Hepatocyte (in vitro differentiated cells): ENCODE results near the gene PTPN11. TPM values are rescaled to one million over a fixed set of nuclear protein-coding genes. Genes with fewer than 3 reads are reported as not detected.

Experiments used
- DNase-seq: peaks from one replicate; pipeline ENCODE4 v3.0.0-alpha.2; 2016; ENCODE audit warnings: low spot score
- H2AFZ ChIP-seq: fragments of 200-600 bp; sonication (generic); 2 replicates; pipeline ENCODE4 v1.6.0; 2016; ENCODE audit warnings: antibody characterized with exemption, mild to moderate bottlenecking
- H3K27ac ChIP-seq: fragments of 200-600 bp; sonication (generic); 2 replicates; pipeline ENCODE4 v1.5.1; 2016; ENCODE audit warnings: mild to moderate bottlenecking
- H3K27me3 ChIP-seq: fragments of 200-600 bp; sonication (generic); 2 replicates; pipeline ENCODE4 v1.6.1; 2016
- H3K36me3 ChIP-seq: fragments of 200-600 bp; sonication (generic); replicated peaks from 2 replicates; pipeline ENCODE4 v1.5.1; 2016; ENCODE audit warnings: low read depth; ENCODE audit not compliant: insufficient read depth
- H3K4me1 ChIP-seq: fragments of 200-600 bp; sonication (generic); 2 replicates; pipeline ENCODE4 v1.5.1; 2016; ENCODE audit warnings: mild to moderate bottlenecking, moderate library complexity; ENCODE audit not compliant: insufficient read depth
- H3K4me2 ChIP-seq: fragments of 200-600 bp; sonication (generic); 2 replicates; pipeline ENCODE4 v1.6.0; 2016
- H3K4me3 ChIP-seq: fragments of 200-600 bp; sonication (generic); 2 replicates; pipeline ENCODE4 v1.5.1; 2016; ENCODE audit warnings: mild to moderate bottlenecking
- H3K79me2 ChIP-seq: fragments of 200-600 bp; sonication (generic); 2 replicates; pipeline ENCODE4 v1.6.0; 2017; ENCODE audit warnings: mild to moderate bottlenecking
- H3K9me2 ChIP-seq: fragments of 200-600 bp; sonication (generic); replicated peaks from 2 replicates; pipeline ENCODE4 v1.6.0; 2017; ENCODE audit warnings: mild to moderate bottlenecking; ENCODE audit not compliant: insufficient read depth
- H3K9me3 ChIP-seq: fragments of 200-600 bp; sonication (generic); 2 replicates; pipeline ENCODE4 v1.5.1; 2016; ENCODE audit warnings: low read depth, mild to moderate bottlenecking
- H4K20me1 ChIP-seq: fragments of 200-600 bp; sonication (generic); 2 replicates; pipeline ENCODE4 v1.6.0; 2016; ENCODE audit warnings: mild to moderate bottlenecking; ENCODE audit not compliant: insufficient read depth, poor library complexity, severe bottlenecking
- CTCF ChIP-seq: fragments of 200-600 bp; sonication (generic); IDR thresholded peaks from 2 replicates; pipeline ENCODE4 v1.5.1; 2016; ENCODE audit warnings: antibody characterized with exemption, mild to moderate bottlenecking; ENCODE audit not compliant: poor library complexity
- EZH2 ChIP-seq: fragments of 200-600 bp; sonication (generic); IDR thresholded peaks from 2 replicates; pipeline ENCODE4 v1.6.1; 2016; ENCODE audit warnings: antibody characterized with exemption, mild to moderate bottlenecking, borderline replicate concordance
- EZH2phosphoT487 ChIP-seq: fragments of 200-600 bp; sonication (generic); IDR thresholded peaks from one replicate; pipeline ENCODE4 v1.6.1; 2018; ENCODE audit warnings: antibody characterized with exemption, mild to moderate bottlenecking, low read depth, moderate library complexity; ENCODE audit not compliant: unreplicated experiment, severe bottlenecking
- WGBS: methylation state at CpG from one replicate; pipeline ENCODE4 v1.1.6; 2016; ENCODE audit warnings: low lambda C conversion rate; ENCODE audit errors: missing lambda C conversion rate; 5-methylcytosine and 5-hydroxymethylcytosine counted together
- polyA plus RNA-seq: library from polyadenylated mRNA; unstranded; fragments of >200 nt; fragmentation: Nextera tagmentation; extraction: Ambion mirVana; gene quantifications from 2 replicates; pipeline ENCODE4 v1.2.1, GENCODE V29; 2016
- total RNA-seq: library from RNA; depleted of rRNA; stranded (reverse); fragments of >200 nt; gene quantifications from 2 replicates; pipeline ENCODE4 v1.2.3, GENCODE V29; 2014

PTPN11 gene
- total and polyA plus RNA-seq, 2 experiments from 2014 or later: 66.6 to 102 TPM

- no peak for DNase-seq
- Histone ChIP-seq H4K20me1 (no peaks in the 10 kb centered on the region), H3K36me3 (no peaks in the 10 kb centered on the region), H3K4me3 (no peak overlapping the region), H3K9me2 (no peaks in the 10 kb centered on the region), H3K4me1 (no peaks in the 10 kb centered on the region), H3K27ac (no peak overlapping the region), H3K27me3 (no peaks in the 10 kb centered on the region), H3K79me2 (no peaks in the 10 kb centered on the region), H3K9me3 (no peaks in the 10 kb centered on the region), H2AFZ (no peak overlapping the region), H3K4me2 (no peak overlapping the region)
- 79% methylated on average over 2 of the region's 2 CpGs for WGBS
- no peak for TF ChIP-seq EZH2phosphoT487
- no peak for TF ChIP-seq EZH2
- no peak for TF ChIP-seq CTCF
Measured at GRCh38 chr12:112546996-112547395, 128.2 kb downstream of the PTPN11 start.

- H3K36me3 ChIP-seq: no peaks in the 10 kb centered on the region
- H3K9me2 ChIP-seq: no peaks in the 10 kb centered on the region
- DNase-seq: no peak
- H3K27ac ChIP-seq: no peak overlapping the region
- H3K79me2 ChIP-seq: no peaks in the 10 kb centered on the region
- no peaks in the 10 kb centered on the region for H3K4me1 ChIP-seq
- H3K9me3 ChIP-seq: no peaks in the 10 kb centered on the region
- no peaks in the 10 kb centered on the region for H3K27me3 ChIP-seq
- 76% methylated on average over 5 of the region's 5 CpGs for WGBS
- no peaks in the 10 kb centered on the region for H4K20me1 ChIP-seq
- TF ChIP-seq CTCF: no peak
- TF ChIP-seq EZH2phosphoT487: no peak
- TF ChIP-seq EZH2: no peak
- no peak overlapping the region for H3K4me2 ChIP-seq
- H3K4me3 ChIP-seq: no peak overlapping the region
- H2AFZ ChIP-seq: no peak overlapping the region
Measured at GRCh38 chr12:112549031-112549430, 130.3 kb downstream of the PTPN11 start.

GRCh38 chr12:112551681-112552080 lies 132.9 kb downstream of the PTPN11 start:
- 61% methylated on average over 5 of the region's 5 CpGs for WGBS
- no peak for TF ChIP-seq EZH2phosphoT487
- TF ChIP-seq CTCF: no peak
- TF ChIP-seq EZH2: no peak
- no peak for DNase-seq

More at GRCh38 chr12:112551681-112552080, 132.9 kb downstream of the PTPN11 start:
- no peak overlapping the region for H2AFZ ChIP-seq
- no peaks in the 10 kb centered on the region for H3K9me3 ChIP-seq
- H3K4me3 ChIP-seq: no peak overlapping the region
- H4K20me1 ChIP-seq: no peaks in the 10 kb centered on the region
- no peak overlapping the region for H3K4me2 ChIP-seq
- no peaks in the 10 kb centered on the region for H3K79me2 ChIP-seq
- no peaks in the 10 kb centered on the region for H3K36me3 ChIP-seq
- no peaks in the 10 kb centered on the region for H3K9me2 ChIP-seq
- no peaks in the 10 kb centered on the region for H3K4me1 ChIP-seq
- peaks cover 9% of the 10 kb centered on the region for H3K27me3 ChIP-seq
- H3K27ac ChIP-seq: no peak overlapping the region
